Raji (cell line): ENCODE data around the gene NFILZ.

ENCODE experiments used
- POLR2A ChIP-seq: IDR thresholded peaks from 2 replicates; pipeline ENCODE4 v1.6.1; 2011; ENCODE audit warnings: low read depth, low read length, control low read depth; ENCODE audit not compliant: insufficient read depth

NFILZ gene

GRCh38 chr19:8629184-8629583 is 1.2 kb upstream of the NFILZ start:
- no peak for TF ChIP-seq POLR2A

- no peak for TF ChIP-seq POLR2A
Observed at GRCh38 chr19:8630796-8631424, 477 bp downstream of the NFILZ start.

- TF ChIP-seq POLR2A, result no peak
Observed at GRCh38 chr19:8631425-8631819, 989 bp downstream of the NFILZ start.

- no peak for TF ChIP-seq POLR2A
Observed at GRCh38 chr19:8635422-8635821, 5.0 kb downstream of the NFILZ start.

- TF ChIP-seq POLR2A, result no peak
Observed at GRCh38 chr19:8638078-8638619, 7.7 kb downstream of the NFILZ start.

GRCh38 chr19:8639821-8640401 is 9.5 kb downstream of the NFILZ start:
- no peak for TF ChIP-seq POLR2A

- TF ChIP-seq POLR2A, result no peak
Observed at GRCh38 chr19:8640402-8641004, 10.1 kb downstream of the NFILZ start.

GRCh38 chr19:8641221-8641907 is 10.9 kb downstream of the NFILZ start:
- no peak for TF ChIP-seq POLR2A

GRCh38 chr19:8641908-8642547 is 11.6 kb downstream of the NFILZ start:
- TF ChIP-seq POLR2A, result no peak

- TF ChIP-seq POLR2A, result no peak
Observed at GRCh38 chr19:8642561-8642960, 12.1 kb downstream of the NFILZ start.

GRCh38 chr19:8643860-8644653 is 13.6 kb downstream of the NFILZ start:
- TF ChIP-seq POLR2A, result no peak

- TF ChIP-seq POLR2A, result no peak
Observed at GRCh38 chr19:8648240-8648639, 17.8 kb downstream of the NFILZ start.

- no peak for TF ChIP-seq POLR2A
Observed at GRCh38 chr19:8654591-8655339, 24.3 kb downstream of the NFILZ start.

GRCh38 chr19:8655340-8655709 is 24.9 kb downstream of the NFILZ start:
- no peak for TF ChIP-seq POLR2A

- TF ChIP-seq POLR2A, result no peak
Observed at GRCh38 chr19:8657869-8658268, 27.4 kb downstream of the NFILZ start.
